Mesothelial cell of epicardium (in vitro differentiated cells): ENCODE measurements around the gene USP6NL. TPM values are rescaled to one million over a fixed set of nuclear protein-coding genes. Genes with fewer than 3 reads are reported as not detected.

ENCODE experiments used
- DNase-seq, 2 experiments: peaks; one replicate each; pipeline ENCODE4 v3.0.0; 2021; ENCODE audit warnings: low spot score in 2 of 2; ENCODE audit not compliant: unreplicated experiment in 2 of 2
- H3K27ac Mint-ChIP-seq: 2 replicates; pipeline ENCODE4 v1.8.0; 2021; ENCODE audit warnings: mixed read lengths
- H3K27me3 Mint-ChIP-seq: 2 replicates; pipeline ENCODE4 v1.8.0; 2021; ENCODE audit warnings: low read depth, mixed read lengths
- H3K36me3 Mint-ChIP-seq: 2 replicates; pipeline ENCODE4 v1.8.0; 2021; ENCODE audit warnings: mixed read lengths
- H3K4me1 Mint-ChIP-seq: 2 replicates; pipeline ENCODE4 v1.8.0; 2021; ENCODE audit warnings: mixed read lengths
- H3K4me3 Mint-ChIP-seq: 2 replicates; pipeline ENCODE4 v1.8.0; 2021; ENCODE audit warnings: mild to moderate bottlenecking, moderate library complexity, mixed read lengths
- H3K9me3 Mint-ChIP-seq: 2 replicates; pipeline ENCODE4 v1.8.0; 2021; ENCODE audit warnings: mixed read lengths
- CTCF ChIP-seq: fragments of 200-600 bp; sonication (generic); IDR thresholded peaks from one replicate; pipeline ENCODE4 v1.5.0; 2021; ENCODE audit warnings: antibody characterized with exemption; ENCODE audit not compliant: unreplicated experiment
- total RNA-seq: library from RNA; stranded (reverse); gene quantifications from 3 replicates; pipeline ENCODE4 v1.2.1, GENCODE V29; 2021

USP6NL gene
- total RNA-seq, 1 donor from 2014 or later = 35.8 TPM

DNA sequence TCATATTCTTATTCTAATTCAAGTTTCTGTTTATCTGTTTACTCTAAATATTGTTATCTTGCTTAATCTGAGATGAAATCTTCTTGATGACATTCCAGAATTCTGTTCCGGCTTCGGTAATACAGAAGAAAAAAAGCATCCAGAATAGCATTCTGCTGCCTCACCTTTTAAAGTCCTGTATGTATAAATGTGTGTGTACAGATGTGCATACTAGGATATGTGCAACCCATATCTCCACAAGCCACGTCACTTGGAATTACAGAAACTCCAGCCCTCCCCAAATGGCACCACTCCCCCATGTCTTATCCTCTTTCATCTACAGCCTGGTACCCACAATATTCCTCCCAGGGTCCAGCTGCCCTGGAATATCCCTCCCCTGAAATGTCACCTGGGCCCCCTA lies 27.9 kb upstream of the USP6NL start:
- Mint-ChIP-seq H3K36me3 (no peaks in the 10 kb centered on the region), H3K27ac (no peak overlapping the region), H3K27me3 (no peaks in the 10 kb centered on the region), H3K4me1 (no peaks in the 10 kb centered on the region), H3K9me3 (no peaks in the 10 kb centered on the region), H3K4me3 (no peak overlapping the region)
- DNase-seq = no peak
- TF ChIP-seq CTCF = no peak

GRCh38 chr10:11638055-11638698 lies 26.7 kb upstream of the USP6NL start:
- Mint-ChIP-seq H3K9me3 (peaks cover 4% of the 10 kb centered on the region), H3K4me1 (no peaks in the 10 kb centered on the region), H3K27ac (no peak overlapping the region), H3K27me3 (no peaks in the 10 kb centered on the region), H3K36me3 (no peaks in the 10 kb centered on the region), H3K4me3 (no peak overlapping the region)
- no peak for DNase-seq
- no peak for TF ChIP-seq CTCF

- DNase-seq = no peak
- H3K4me1 Mint-ChIP-seq = no peaks in the 10 kb centered on the region
- H3K27me3 Mint-ChIP-seq = no peaks in the 10 kb centered on the region
- no peak overlapping the region for H3K27ac Mint-ChIP-seq
- no peak for TF ChIP-seq CTCF
- peaks cover 4% of the 10 kb centered on the region for H3K9me3 Mint-ChIP-seq
- H3K4me3 Mint-ChIP-seq = no peak overlapping the region
- no peaks in the 10 kb centered on the region for H3K36me3 Mint-ChIP-seq
Observed at GRCh38 chr10:11636697-11637303, 25.4 kb upstream of the USP6NL start.

- H3K27me3 Mint-ChIP-seq = no peaks in the 10 kb centered on the region
- H3K36me3 Mint-ChIP-seq = no peaks in the 10 kb centered on the region
- no peak overlapping the region for H3K27ac Mint-ChIP-seq
- DNase-seq = no peak
- peaks cover 4% of the 10 kb centered on the region for H3K9me3 Mint-ChIP-seq
- H3K4me1 Mint-ChIP-seq = no peaks in the 10 kb centered on the region
- H3K4me3 Mint-ChIP-seq = no peak overlapping the region
- TF ChIP-seq CTCF = no peak
Observed at GRCh38 chr10:11631890-11632587, 20.6 kb upstream of the USP6NL start.

GRCh38 chr10:11631291-11631690 lies 19.8 kb upstream of the USP6NL start:
- Mint-ChIP-seq H3K9me3 (peaks cover 4% of the 10 kb centered on the region), H3K36me3 (no peaks in the 10 kb centered on the region), H3K27me3 (no peaks in the 10 kb centered on the region), H3K27ac (no peak overlapping the region), H3K4me3 (no peak overlapping the region), H3K4me1 (no peaks in the 10 kb centered on the region)
- no peak for DNase-seq
- no peak for TF ChIP-seq CTCF
